ENCODE measurements around the gene NFIA.

The NFIA gene

GRCh38 chr1:61082311-61083012 is at the start of gene NFIA:
Gene NFIA, plus strand, starts transcription at chr1:61082561.
- no peak for DNase-seq

- DNase-seq: no peak
Measured at GRCh38 chr1:61035880-61036279, 46.5 kb upstream of the NFIA start.

DNA sequence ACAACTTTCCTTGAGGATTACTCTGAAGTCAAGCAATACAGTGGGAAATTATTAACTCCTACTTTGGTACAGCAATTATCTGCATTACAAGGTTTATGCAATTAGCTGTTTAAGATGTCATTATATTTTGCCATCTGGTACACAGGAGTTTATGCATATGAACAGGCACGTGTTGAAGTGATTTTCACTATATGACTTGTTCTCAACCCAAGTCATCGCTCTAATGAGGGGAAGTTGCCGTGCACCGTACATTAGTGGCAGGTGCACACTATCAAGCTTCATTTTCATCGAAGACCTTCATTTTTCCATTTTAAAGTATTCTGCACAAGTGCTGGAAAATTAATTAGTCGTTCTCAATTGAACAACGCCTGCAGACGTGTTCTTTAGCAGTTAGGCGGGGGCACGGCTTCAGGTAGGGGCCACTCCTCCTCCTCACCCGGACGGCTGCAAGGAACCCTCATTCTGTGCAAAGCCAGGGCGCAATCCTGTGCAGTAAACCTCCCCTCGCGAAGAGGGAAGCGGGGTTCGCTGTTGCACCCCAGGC is 39.8 kb upstream of the NFIA start:
- no peak for DNase-seq

GRCh38 chr1:61043010-61043820 is 39.1 kb upstream of the NFIA start:
- no peak for DNase-seq

DNA sequence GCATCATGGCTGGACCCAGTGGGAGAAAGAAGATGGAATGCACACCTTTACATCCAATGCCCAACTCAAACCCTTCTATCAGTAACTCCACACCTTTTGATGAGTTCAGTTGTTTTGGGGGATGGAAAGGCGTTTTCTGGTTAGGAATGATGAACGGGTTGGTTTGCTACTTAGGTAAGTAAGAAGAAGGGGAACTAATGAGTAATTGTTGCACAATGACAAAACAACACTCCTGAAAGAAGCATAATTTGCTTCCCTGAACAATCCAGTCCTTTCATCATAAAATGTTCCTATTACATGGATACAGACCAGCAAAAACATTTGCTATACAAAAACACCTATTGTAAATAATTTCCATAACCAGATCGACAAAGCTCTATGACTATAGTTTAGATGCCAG is 35.9 kb upstream of the NFIA start:
- no peak for DNase-seq

GRCh38 chr1:61047061-61047460 is 35.3 kb upstream of the NFIA start:
- DNase-seq: no peak

DNA sequence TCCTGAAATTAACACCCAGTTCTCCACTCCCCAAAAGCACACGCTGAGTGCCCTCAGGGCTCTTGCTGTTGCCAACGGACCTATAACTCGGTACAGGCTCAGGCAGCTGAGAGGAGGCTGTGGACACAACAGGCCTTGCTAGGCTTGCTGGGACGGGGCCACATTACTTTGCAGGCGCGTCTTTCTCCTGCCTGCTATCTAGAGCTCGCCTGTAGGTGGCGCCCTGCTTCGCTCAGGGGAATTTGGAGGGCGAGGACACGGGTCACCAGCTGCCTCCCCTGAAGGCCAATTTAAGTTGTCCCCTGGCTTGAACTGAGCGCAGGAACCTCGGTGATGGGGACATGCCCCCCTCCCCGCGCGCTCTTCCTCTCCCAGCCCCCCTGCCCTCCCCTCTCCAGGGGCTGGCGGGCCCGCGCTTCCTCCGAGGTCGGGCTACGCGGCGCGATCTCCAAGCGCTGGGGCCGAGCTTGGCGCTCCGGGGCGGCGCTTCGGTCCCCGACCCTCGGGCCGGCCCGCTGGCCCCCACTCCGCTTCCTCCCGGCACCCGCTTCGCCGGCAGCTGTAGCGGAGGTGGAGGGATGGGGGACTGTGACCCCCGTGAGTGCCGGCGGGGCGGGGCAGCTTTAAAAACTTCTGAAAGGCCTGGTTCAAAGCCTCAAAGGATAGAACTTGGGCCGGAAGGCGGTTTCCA is 32.4 kb upstream of the NFIA start:
- peak; percentile 68 for DNase-seq

GRCh38 chr1:61050541-61051442 is 31.6 kb upstream of the NFIA start:
- DNase-seq: no peak

- no peak for DNase-seq
Measured at GRCh38 chr1:61051443-61051718, 31.0 kb upstream of the NFIA start.

DNA sequence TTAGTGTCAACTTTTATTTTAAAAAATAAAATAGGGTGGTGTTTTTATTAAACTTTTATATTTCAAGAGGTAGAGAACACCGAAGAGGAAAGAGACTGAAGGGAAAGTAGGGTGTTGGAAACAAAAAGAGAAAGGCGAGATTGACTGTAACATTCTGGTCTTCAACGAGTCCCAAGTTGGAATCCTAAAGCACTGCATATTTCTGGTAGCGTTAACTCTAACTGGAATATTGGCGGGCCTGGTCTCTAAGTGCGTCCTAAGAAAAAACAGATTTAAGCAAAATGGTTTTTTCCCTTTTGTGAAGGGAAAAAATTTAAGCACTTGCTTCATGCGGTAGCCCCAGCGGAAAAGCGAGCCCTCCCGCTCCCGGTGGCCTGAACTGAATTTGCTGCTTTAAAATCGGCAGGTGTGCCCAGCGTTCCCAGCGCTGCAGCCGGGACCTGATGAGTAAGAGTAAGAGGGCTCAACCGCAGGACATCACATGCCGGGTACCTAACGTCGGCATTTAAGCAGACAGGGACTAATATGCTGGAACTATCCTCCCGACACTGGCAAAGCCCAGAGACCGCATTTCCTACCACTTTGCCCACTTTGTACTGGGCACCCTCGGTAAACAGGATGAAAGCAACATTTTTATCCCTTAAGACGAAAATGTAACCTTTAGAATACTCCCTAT is 30.5 kb upstream of the NFIA start:
- no peak for DNase-seq

- DNase-seq: no peak
Measured at GRCh38 chr1:61052395-61053225, 29.8 kb upstream of the NFIA start.

GRCh38 chr1:61053226-61053711 is 29.1 kb upstream of the NFIA start:
- no peak for DNase-seq

DNA sequence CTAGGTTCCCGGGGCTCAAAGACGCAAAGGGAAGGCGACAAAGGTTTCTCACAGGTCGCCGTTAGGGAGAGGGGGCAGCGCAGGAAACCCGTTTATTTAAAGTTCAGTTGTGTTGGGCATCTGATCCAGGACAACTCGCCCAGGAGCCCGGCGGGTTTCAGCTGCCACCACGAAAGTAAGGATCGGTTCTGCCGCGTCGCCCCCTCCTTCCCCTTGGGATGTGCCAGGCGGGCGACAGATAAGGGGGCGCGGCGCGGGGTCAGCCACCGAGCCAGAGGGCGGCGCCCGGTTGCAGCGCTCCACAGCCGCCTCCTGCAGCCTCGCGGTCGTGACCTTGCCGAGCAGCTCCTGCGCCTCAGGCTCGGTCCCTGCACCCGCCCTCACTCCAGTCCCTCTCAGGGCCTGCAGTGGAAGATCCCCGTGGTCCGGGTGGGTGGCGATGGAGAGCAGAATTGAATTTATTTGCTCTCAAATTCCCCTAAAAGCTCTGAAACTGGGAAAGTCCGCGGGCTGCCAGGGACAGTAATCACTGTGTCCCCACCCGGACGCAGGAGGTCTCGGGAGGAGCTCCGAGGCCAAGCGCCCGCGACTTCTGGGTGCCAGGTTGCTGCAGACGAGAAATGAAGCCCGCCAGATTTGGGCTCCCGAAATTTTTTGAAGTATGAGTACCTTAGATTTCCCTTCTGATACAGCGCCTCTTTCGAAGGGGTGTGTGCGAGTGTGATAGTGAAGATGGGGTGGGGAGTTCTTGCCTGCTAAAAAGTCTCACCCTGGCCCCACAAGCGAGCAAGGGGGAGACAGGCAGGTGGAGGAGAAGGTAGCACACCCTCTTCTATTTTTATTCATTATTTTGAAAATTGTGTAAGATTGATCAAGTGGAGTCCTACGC is 28.4 kb upstream of the NFIA start:
- no peak for DNase-seq

DNA sequence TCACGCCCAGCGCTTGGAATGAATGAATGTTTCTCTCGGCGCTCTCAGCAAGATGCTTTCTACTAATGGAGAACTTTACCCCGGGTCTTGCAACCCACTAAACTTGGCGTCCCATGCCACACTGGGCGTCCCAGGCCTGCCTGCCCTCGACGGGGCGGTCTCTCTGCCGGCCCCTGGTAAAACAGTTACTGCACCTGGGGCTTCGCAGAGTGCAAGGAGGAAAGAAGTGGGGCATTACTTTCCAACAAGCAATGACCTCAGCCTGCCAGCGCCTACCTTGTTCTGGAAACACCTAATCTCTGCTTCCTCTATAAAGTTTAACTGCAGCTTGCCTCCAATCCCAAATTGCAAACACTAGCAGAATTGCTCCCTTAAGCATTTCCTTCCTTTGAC is 27.8 kb upstream of the NFIA start:
- no peak for DNase-seq

DNA sequence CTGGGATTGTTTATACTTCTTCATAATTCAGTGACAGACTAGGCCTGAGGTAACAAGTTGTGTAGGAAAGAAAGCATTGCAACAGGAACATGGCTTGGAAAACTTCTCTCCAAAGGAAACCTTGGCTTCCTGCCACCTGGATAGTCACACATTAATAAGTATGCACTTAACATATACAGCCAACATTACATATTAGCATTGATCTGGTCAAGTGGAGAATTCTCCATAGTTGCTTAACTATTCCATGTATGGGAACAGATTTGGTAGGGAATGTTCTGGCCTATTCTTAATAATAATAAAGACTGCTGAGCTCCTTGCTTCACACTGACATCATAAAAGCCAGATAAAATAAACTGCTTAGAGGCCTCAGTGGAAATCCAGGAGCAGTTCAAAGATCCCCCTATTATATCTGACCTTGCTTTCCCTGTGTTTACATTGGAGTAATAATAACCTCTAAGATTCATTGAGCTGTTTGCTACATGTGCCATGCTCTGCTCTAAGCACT is 27.2 kb upstream of the NFIA start:
- no peak for DNase-seq

DNA sequence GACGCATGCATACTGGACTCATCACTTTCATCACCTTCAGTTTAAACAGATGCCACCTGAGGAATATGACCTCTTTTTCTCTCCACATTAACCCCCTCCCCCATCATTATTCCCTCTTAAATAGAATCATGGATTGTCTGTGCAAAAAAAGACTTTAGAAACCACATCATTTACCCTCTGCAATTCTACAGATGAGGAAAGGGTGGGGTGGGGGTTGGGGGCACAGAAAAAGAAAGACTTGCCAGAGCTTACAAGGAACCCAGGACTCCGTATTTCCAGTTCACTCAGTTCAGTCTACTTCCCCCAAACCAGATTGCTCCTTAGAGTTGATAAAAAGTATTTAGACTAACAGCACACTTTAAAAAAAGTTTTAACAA is 26.2 kb upstream of the NFIA start:
- no peak for DNase-seq

DNA sequence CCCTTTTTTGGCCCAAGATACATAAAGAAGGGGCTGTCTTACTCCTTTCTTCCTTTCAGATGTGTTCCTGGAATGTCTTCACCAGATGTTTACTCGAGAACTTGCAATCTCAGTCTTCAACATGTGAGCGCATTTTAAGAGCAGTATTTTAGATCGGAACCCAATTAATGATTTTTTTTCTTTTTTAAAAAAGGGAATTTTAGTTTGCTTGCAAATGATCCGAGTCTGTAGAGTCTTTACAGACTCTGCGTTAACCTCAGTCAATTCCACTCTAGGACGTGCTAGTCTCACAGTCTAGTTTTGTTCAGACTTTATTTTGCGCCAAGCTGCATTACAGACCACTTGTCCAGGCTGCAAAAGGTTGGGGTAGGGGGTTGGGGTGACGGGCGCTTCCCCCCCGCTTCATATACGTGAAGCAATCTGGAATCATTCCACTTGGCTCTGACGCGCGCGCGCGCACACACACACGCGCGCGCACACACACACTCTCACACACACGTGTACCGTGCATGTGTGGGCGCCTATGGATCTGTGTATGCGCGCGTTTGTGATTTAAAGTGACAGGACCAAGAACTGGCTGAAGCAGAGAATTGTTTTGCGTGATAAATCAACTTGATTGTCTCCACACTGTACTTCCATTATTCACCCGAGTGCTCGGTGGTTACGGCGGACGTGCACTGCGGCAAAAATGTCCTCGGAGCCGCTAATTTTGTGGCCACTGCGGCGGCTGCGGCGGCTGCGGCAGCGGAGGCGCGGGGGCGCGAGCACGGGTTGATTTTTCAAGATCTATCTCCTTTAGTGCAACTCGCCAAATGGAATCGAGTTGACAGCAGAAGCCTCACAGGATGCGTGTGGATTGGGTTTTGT is 25.6 kb upstream of the NFIA start:
- peak; percentile 27 for DNase-seq

GRCh38 chr1:61058483-61059245 is 23.7 kb upstream of the NFIA start:
- DNase-seq: no peak
